HL-60 (cell line): ENCODE data around the gene MEX3A.

Source experiments
- CTCF ChIP-seq: IDR thresholded peaks from one replicate; pipeline ENCODE4 v1.5.1; 2011; ENCODE audit warnings: low read length, control low read depth, inconsistent platforms; ENCODE audit not compliant: insufficient read depth
- GABPA ChIP-seq: IDR thresholded peaks from 2 replicates; pipeline ENCODE4 v1.6.1; 2012; ENCODE audit warnings: low read depth
- POLR2AphosphoS5 ChIP-seq: IDR thresholded peaks from 2 replicates; pipeline ENCODE4 v1.6.1; 2012; ENCODE audit warnings: low read depth
- REST ChIP-seq: IDR thresholded peaks from 2 replicates; pipeline ENCODE4 v1.6.1; 2012; ENCODE audit warnings: low read depth; ENCODE audit not compliant: insufficient replicate concordance
- SPI1 ChIP-seq: IDR thresholded peaks from 2 replicates; pipeline ENCODE4 v1.6.1; 2012; ENCODE audit warnings: low read depth, mild to moderate bottlenecking, borderline replicate concordance

- no peak for TF ChIP-seq CTCF
- TF ChIP-seq POLR2AphosphoS5 = no peak
- TF ChIP-seq GABPA = no peak
- TF ChIP-seq SPI1 = no peak
- TF ChIP-seq REST = no peak
These were observed 37.2 kb downstream of the MEX3A start for GRCh38 chr1:156045076-156045475.
